Neural cell (in vitro differentiated cells): ENCODE data around the gene NUP133. TPM values are rescaled to one million over a fixed set of nuclear protein-coding genes. Genes with fewer than 3 reads are reported as not detected.

ENCODE experiments used
- H2AFZ ChIP-seq: fragments of 200-600, 300-800 bp; sonication (generic), shearing (Covaris generic); 2 replicates; pipeline ENCODE4 v1.6.0; 2014; ENCODE audit warnings: low read depth, mild to moderate bottlenecking, antibody characterized with exemption, low read length, moderate library complexity
- H3F3A ChIP-seq: fragments of 200-600 bp; shearing (Covaris generic); 2 replicates; pipeline ENCODE4 v1.6.1; 2016; ENCODE audit warnings: mild to moderate bottlenecking, moderate library complexity, mixed read lengths, antibody characterized with exemption, low read length; ENCODE audit not compliant: insufficient read depth, poor library complexity, severe bottlenecking
- H3K27ac ChIP-seq: fragments of 200-600, 300-800 bp; sonication (generic), shearing (Covaris generic); 2 replicates; pipeline ENCODE4 v1.5.1; 2014; ENCODE audit warnings: mild to moderate bottlenecking, low read length, moderate library complexity
- H3K27me3 ChIP-seq: fragments of 300-800, 200-600 bp; sonication (generic), shearing (Covaris generic); 2 replicates; pipeline ENCODE4 v1.6.0; 2014; ENCODE audit warnings: mild to moderate bottlenecking, low read depth, low read length, moderate library complexity; ENCODE audit not compliant: insufficient read depth
- H3K36me3 ChIP-seq: fragments of 300-800, 200-600 bp; sonication (generic), shearing (Covaris generic); 2 replicates; pipeline ENCODE4 v1.5.1; 2014; ENCODE audit warnings: mild to moderate bottlenecking, antibody characterized with exemption, low read length, moderate library complexity; ENCODE audit not compliant: insufficient read depth
- H3K4me2 ChIP-seq: fragments of 300-800, 200-600 bp; sonication (generic), shearing (Covaris generic); 2 replicates; pipeline ENCODE4 v1.6.0; 2014; ENCODE audit warnings: mild to moderate bottlenecking, low read length
- H3K4me3 ChIP-seq: fragments of 300-800, 200-600 bp; sonication (generic), shearing (Covaris generic); 2 replicates; pipeline ENCODE4 v1.5.1; 2014; ENCODE audit warnings: mild to moderate bottlenecking, low read length, moderate library complexity
- H3K79me2 ChIP-seq: fragments of 200-600 bp; shearing (Covaris generic); replicated peaks from 2 replicates; pipeline ENCODE4 v1.6.0; 2014; ENCODE audit warnings: mild to moderate bottlenecking, low read length, moderate library complexity; ENCODE audit not compliant: insufficient read depth
- H3K9ac ChIP-seq: fragments of 300-800, 200-600 bp; sonication (generic), shearing (Covaris generic); 2 replicates; pipeline ENCODE4 v1.6.1; 2016; ENCODE audit warnings: mild to moderate bottlenecking, low read length, mixed read lengths
- H3K9me2 ChIP-seq: fragments of 200-600 bp; shearing (Covaris generic); 2 replicates; pipeline ENCODE4 v1.6.1; 2016; ENCODE audit warnings: mild to moderate bottlenecking, low read length, mixed read lengths; ENCODE audit not compliant: insufficient read depth
- H3K9me3 ChIP-seq: fragments of 200-600, 300-800 bp; sonication (generic), shearing (Covaris generic); 2 replicates; pipeline ENCODE4 v1.6.1; 2016; ENCODE audit warnings: mild to moderate bottlenecking, mixed run types, low read length, moderate library complexity, mixed read lengths
- H4K20me1 ChIP-seq: fragments of 200-600 bp; shearing (Covaris generic); 2 replicates; pipeline ENCODE4 v1.6.1; 2016; ENCODE audit warnings: mild to moderate bottlenecking, mixed run types; ENCODE audit not compliant: insufficient read depth
- EP300 ChIP-seq: fragments of 450-650 bp; conservative IDR thresholded peaks from 2 replicates; pipeline ENCODE4 v1.6.1; 2014; ENCODE audit warnings: antibody characterized with exemption, mild to moderate bottlenecking, moderate library complexity; ENCODE audit not compliant: poor library complexity, severe bottlenecking
- EZH2 ChIP-seq: fragments of 200-600, 300-800 bp; shearing (Covaris generic), sonication (generic); IDR thresholded peaks from 2 replicates; pipeline ENCODE4 v1.6.1; 2014; ENCODE audit warnings: antibody characterized with exemption, low read length, borderline replicate concordance, mild to moderate bottlenecking; ENCODE audit not compliant: insufficient read depth, poor library complexity, severe bottlenecking
- MXI1 ChIP-seq: fragments of 450-650 bp; conservative IDR thresholded peaks from 2 replicates; pipeline ENCODE4 v1.6.1; 2014; ENCODE audit warnings: antibody characterized with exemption, mild to moderate bottlenecking; ENCODE audit not compliant: poor library complexity, severe bottlenecking
- POLR2AphosphoS5 ChIP-seq: IDR thresholded peaks from 2 replicates; pipeline ENCODE4 v1.6.1; 2012
- RAD21 ChIP-seq: fragments of 450-650 bp; conservative IDR thresholded peaks from 2 replicates; pipeline ENCODE4 v1.6.1; 2014; ENCODE audit warnings: antibody characterized with exemption, mild to moderate bottlenecking, moderate library complexity
- SMC3 ChIP-seq: fragments of 450-650 bp; conservative IDR thresholded peaks from 2 replicates; pipeline ENCODE4 v1.6.1; 2014; ENCODE audit warnings: antibody characterized with exemption, mild to moderate bottlenecking, moderate library complexity; ENCODE audit not compliant: poor library complexity
- TAF1 ChIP-seq: IDR thresholded peaks from 2 replicates; pipeline ENCODE4 v1.6.1; 2012; ENCODE audit warnings: low read depth
- polyA plus RNA-seq: library from polyadenylated mRNA; depleted of rRNA; stranded (reverse); fragments of >200 nt; gene quantifications from 2 replicates; pipeline ENCODE4 v1.2.3, GENCODE V29; 2014
- TF ChIP-seq, protein P1 (sequence below): IDR thresholded peaks from 2 replicates; pipeline ENCODE4 v1.6.1; 2012; ENCODE audit warnings: borderline replicate concordance
- TF ChIP-seq, protein P2 (sequence below): fragments of 450-650 bp; IDR thresholded peaks from 2 replicates; pipeline ENCODE4 v1.5.1; 2014; ENCODE audit warnings: antibody characterized with exemption, mild to moderate bottlenecking, moderate library complexity; ENCODE audit not compliant: poor library complexity, severe bottlenecking

NUP133 gene
- polyA plus RNA-seq, 1 donor from 2014 or later, result 73.4 TPM

DNA sequence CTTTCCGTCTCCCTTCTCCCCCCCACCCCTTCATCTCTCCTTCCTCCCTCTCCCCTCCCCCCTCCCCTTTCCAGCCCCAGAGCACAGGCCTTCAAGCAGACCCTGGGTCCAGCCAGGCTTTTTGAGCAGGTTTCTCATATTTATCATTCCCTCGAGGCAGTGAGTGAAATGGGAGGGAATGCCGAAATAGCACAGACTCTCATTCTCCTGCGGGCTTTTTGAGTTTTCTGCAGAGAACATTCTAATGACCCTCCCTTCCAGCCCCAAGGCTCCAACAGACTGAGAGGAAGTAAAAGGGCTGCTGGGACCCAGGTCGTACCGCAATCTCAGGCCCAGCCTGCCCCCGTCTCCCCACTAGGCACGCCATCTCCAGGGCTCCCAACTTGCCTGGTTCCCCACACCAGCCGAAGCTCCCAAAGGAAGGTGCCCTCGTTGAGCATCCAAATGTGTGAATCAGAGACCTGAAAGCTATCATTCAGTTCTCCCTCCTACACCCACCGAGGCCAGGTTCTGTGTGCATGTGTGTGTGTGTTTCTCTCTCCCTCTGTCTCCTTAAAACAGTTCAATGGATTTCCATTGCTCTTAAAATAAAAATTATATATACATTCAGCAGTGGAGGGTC, 96.6 kb downstream of the NUP133 start:
- no peak overlapping the region for H3K4me3 ChIP-seq
- H3K36me3 ChIP-seq, result no peaks in the 10 kb centered on the region
- TF ChIP-seq RAD21, result no peak
- TF ChIP-seq MXI1, result no peak
- TF ChIP-seq EP300, result no peak
- TF ChIP-seq TAF1, result no peak
- TF ChIP-seq, protein P1, sequence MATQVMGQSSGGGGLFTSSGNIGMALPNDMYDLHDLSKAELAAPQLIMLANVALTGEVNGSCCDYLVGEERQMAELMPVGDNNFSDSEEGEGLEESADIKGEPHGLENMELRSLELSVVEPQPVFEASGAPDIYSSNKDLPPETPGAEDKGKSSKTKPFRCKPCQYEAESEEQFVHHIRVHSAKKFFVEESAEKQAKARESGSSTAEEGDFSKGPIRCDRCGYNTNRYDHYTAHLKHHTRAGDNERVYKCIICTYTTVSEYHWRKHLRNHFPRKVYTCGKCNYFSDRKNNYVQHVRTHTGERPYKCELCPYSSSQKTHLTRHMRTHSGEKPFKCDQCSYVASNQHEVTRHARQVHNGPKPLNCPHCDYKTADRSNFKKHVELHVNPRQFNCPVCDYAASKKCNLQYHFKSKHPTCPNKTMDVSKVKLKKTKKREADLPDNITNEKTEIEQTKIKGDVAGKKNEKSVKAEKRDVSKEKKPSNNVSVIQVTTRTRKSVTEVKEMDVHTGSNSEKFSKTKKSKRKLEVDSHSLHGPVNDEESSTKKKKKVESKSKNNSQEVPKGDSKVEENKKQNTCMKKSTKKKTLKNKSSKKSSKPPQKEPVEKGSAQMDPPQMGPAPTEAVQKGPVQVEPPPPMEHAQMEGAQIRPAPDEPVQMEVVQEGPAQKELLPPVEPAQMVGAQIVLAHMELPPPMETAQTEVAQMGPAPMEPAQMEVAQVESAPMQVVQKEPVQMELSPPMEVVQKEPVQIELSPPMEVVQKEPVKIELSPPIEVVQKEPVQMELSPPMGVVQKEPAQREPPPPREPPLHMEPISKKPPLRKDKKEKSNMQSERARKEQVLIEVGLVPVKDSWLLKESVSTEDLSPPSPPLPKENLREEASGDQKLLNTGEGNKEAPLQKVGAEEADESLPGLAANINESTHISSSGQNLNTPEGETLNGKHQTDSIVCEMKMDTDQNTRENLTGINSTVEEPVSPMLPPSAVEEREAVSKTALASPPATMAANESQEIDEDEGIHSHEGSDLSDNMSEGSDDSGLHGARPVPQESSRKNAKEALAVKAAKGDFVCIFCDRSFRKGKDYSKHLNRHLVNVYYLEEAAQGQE, result no peak
- no peak for TF ChIP-seq SMC3
- no peak for TF ChIP-seq EZH2
- no peak for TF ChIP-seq POLR2AphosphoS5
- TF ChIP-seq, protein P2, sequence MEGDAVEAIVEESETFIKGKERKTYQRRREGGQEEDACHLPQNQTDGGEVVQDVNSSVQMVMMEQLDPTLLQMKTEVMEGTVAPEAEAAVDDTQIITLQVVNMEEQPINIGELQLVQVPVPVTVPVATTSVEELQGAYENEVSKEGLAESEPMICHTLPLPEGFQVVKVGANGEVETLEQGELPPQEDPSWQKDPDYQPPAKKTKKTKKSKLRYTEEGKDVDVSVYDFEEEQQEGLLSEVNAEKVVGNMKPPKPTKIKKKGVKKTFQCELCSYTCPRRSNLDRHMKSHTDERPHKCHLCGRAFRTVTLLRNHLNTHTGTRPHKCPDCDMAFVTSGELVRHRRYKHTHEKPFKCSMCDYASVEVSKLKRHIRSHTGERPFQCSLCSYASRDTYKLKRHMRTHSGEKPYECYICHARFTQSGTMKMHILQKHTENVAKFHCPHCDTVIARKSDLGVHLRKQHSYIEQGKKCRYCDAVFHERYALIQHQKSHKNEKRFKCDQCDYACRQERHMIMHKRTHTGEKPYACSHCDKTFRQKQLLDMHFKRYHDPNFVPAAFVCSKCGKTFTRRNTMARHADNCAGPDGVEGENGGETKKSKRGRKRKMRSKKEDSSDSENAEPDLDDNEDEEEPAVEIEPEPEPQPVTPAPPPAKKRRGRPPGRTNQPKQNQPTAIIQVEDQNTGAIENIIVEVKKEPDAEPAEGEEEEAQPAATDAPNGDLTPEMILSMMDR, result no peak
- H3K4me2 ChIP-seq, result no peak overlapping the region
- H3K27me3 ChIP-seq, result peaks cover 12% of the 10 kb centered on the region
- no peaks in the 10 kb centered on the region for H3K79me2 ChIP-seq
- no peaks in the 10 kb centered on the region for H3K9me2 ChIP-seq
- H3K9ac ChIP-seq, result peak overlapping the region; percentile 63
- no peaks in the 10 kb centered on the region for H3F3A ChIP-seq
- H2AFZ ChIP-seq, result no peak overlapping the region
- no peaks in the 10 kb centered on the region for H3K9me3 ChIP-seq
- H3K27ac ChIP-seq, result peak overlapping the region; percentile 87
- H4K20me1 ChIP-seq, result no peaks in the 10 kb centered on the region

DNA sequence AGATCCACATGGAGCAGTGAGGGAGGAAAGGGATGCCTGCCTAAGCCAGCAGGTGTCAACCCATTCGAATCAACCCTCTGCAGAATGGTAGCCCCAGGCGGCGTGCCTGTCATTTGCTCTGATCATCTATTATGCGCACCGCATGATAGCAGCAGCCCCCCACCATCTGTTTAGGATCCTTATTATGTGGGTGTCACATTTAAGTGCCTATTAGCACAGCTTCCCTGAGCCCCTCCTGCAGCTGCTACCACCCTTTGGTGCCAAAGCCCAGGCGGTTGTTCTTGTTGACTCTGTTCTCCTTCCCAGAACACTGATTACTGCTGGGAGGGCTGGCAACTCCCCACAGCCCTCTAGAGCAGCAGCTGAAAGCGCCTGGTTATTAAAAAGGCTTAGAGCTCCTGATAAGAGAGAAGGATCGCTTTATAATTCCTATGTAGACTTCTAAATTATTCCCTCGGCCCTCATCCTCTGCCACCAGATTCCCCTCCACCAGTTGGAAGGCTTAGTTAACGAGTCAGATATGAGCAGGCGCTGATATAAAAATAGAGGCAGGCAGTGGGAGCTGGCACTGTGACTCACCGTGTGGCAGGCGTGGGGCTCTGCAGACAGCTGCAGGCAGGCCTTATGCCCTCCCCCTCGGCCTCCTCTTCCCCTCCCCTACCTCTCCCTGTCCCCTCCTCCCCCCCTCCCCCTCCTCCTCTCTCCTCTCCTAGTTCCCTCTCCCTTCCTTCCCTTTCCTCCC, 97.3 kb downstream of the NUP133 start:
- Histone ChIP-seq H3K36me3 (no peaks in the 10 kb centered on the region), H2AFZ (peak overlapping the region; percentile 63), H3K9ac (peak overlapping the region; percentile 63), H4K20me1 (no peaks in the 10 kb centered on the region), H3K4me3 (peak overlapping the region; percentile 54), H3K9me3 (no peaks in the 10 kb centered on the region), H3K9me2 (no peaks in the 10 kb centered on the region), H3K4me2 (peak overlapping the region; percentile 66), H3F3A (no peaks in the 10 kb centered on the region), H3K27ac (peak overlapping the region; percentile 87), H3K27me3 (peaks cover 13% of the 10 kb centered on the region), H3K79me2 (no peaks in the 10 kb centered on the region)
- peak; percentile 42 for TF ChIP-seq POLR2AphosphoS5
- TF ChIP-seq TAF1, result no peak
- TF ChIP-seq EZH2, result no peak
- TF ChIP-seq RAD21, result peak; percentile 26
- no peak for TF ChIP-seq MXI1
- no peak for TF ChIP-seq SMC3
- TF ChIP-seq EP300, result peak; percentile 36
- TF ChIP-seq, protein P2, result no peak
- TF ChIP-seq, protein P1, result no peak
